ENCODE measurements around the gene PRR30.

The PRR30 gene

DNA sequence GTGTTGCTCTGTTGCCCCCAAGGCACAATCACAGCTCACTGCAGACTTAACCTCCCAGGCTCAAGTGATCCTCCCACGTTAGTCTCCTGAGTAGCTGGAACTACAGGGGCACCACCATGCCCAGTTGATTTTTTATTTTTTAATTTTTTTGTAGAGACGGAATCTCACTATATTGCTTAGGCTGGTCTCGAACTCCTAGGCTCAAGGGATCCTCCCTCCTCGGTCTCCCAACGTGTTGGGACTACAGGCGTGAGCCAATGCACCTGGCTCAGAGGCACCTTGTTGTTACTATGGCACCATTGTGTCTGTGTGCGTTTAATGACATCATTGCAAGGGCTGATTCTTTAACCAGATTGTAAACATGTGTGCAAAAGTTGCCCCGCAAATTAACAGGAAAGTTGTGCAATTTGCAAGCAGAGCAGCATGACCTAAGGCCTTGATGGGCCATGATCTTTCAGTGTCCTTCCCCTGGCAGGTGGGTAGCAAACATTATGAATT, 32.2 kb upstream of the PRR30 start:
- Histone ChIP-seq H3F3A (ENCODE audit: insufficient read depth, low read length) (no peaks in the 10 kb centered on the region), H3K36me3 (replicated peaks; ENCODE audit: insufficient read depth, low read length) (no peaks in the 10 kb centered on the region), H3K4me3 (ENCODE audit: low read length) (no peak overlapping the region), H2AFZ (ENCODE audit: low read length) (no peak overlapping the region), H3K4me2 (ENCODE audit: low read depth, low read length) (no peak overlapping the region), H3K27me3 (replicated peaks; ENCODE audit: insufficient read depth, low read length) (no peaks in the 10 kb centered on the region), H3K9ac (ENCODE audit: low read length) (no peak overlapping the region), H3K9me2 (replicated peaks; ENCODE audit: insufficient read depth, low read length) (no peaks in the 10 kb centered on the region), H3K9me3 (replicated peaks; ENCODE audit: insufficient read depth, low read length) (no peaks in the 10 kb centered on the region), H3K27ac (ENCODE audit: low read length) (no peak overlapping the region), H3K79me2 (ENCODE audit: low read length) (no peaks in the 10 kb centered on the region), H4K20me1 (ENCODE audit: insufficient read depth, low read length) (no peaks in the 10 kb centered on the region), H3K4me1 (ENCODE audit: low read length) (peaks cover 11% of the 10 kb centered on the region)
- DNase-seq, result no peak
- TF ChIP-seq EZH2 (optimal IDR thresholded peaks at IDR 0.05; ENCODE audit: low read depth, low read length) (no peak), EZH2phosphoT487 (IDR thresholded peaks at IDR 0.05; ENCODE audit: low read length) (no peak)
- TF ChIP-seq, protein P1, sequence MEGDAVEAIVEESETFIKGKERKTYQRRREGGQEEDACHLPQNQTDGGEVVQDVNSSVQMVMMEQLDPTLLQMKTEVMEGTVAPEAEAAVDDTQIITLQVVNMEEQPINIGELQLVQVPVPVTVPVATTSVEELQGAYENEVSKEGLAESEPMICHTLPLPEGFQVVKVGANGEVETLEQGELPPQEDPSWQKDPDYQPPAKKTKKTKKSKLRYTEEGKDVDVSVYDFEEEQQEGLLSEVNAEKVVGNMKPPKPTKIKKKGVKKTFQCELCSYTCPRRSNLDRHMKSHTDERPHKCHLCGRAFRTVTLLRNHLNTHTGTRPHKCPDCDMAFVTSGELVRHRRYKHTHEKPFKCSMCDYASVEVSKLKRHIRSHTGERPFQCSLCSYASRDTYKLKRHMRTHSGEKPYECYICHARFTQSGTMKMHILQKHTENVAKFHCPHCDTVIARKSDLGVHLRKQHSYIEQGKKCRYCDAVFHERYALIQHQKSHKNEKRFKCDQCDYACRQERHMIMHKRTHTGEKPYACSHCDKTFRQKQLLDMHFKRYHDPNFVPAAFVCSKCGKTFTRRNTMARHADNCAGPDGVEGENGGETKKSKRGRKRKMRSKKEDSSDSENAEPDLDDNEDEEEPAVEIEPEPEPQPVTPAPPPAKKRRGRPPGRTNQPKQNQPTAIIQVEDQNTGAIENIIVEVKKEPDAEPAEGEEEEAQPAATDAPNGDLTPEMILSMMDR (IDR thresholded peaks at IDR 0.05; ENCODE audit: low read length), result no peak

DNA sequence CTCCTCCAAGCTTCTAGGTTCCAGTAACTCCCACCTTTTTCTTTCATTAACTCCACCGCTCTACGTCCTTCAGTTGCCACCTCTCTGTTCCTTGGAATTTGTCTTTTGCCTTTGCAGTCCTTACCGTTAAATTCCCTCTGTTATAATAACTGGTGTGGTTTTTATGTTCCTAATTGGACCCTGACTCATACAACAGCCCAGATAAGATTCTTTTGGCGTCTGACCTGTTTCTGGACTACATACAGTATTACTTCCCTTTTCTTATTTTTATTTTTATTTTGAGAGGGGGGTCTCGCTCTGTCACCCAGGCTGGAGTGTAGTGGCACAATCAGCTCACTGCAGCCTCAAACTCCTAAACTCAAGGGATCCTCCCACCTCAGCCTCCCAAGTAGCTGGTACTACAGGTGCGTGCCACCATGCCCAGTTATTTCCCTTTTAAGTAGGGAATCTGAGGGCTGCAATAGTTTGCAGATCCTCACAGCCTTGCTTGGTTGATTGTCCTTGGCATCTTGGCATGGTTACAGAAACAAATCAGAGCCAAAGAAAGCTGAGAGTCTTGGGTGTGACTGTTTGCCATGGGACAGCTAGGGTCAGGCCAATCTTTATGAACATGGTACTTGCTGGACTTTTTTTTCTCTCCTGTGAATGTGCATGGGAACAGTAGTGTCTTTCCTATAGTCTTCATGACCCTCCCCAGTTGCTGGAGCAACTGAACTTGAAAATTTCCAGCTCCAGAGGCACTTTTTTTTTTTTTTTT, 31.5 kb upstream of the PRR30 start:
- H3K4me3 ChIP-seq (ENCODE audit: low read length), result no peak overlapping the region
- DNase-seq, result no peak
- H3K9me3 ChIP-seq (replicated peaks; ENCODE audit: insufficient read depth, low read length), result no peaks in the 10 kb centered on the region
- H3K36me3 ChIP-seq (replicated peaks; ENCODE audit: insufficient read depth, low read length), result no peaks in the 10 kb centered on the region
- H3K4me1 ChIP-seq (ENCODE audit: low read length), result peaks cover 17% of the 10 kb centered on the region
- H4K20me1 ChIP-seq (ENCODE audit: insufficient read depth, low read length), result no peaks in the 10 kb centered on the region
- no peaks in the 10 kb centered on the region for H3K79me2 ChIP-seq (ENCODE audit: low read length)
- no peak overlapping the region for H3K9ac ChIP-seq (ENCODE audit: low read length)
- peaks cover 4% of the 10 kb centered on the region for H3F3A ChIP-seq (ENCODE audit: insufficient read depth, low read length)
- H3K9me2 ChIP-seq (replicated peaks; ENCODE audit: insufficient read depth, low read length), result no peaks in the 10 kb centered on the region
- no peak overlapping the region for H3K4me2 ChIP-seq (ENCODE audit: low read depth, low read length)
- no peaks in the 10 kb centered on the region for H3K27me3 ChIP-seq (replicated peaks; ENCODE audit: insufficient read depth, low read length)
- TF ChIP-seq EZH2phosphoT487 (IDR thresholded peaks at IDR 0.05; ENCODE audit: low read length), result no peak
- TF ChIP-seq EZH2 (optimal IDR thresholded peaks at IDR 0.05; ENCODE audit: low read depth, low read length), result no peak
- TF ChIP-seq, protein P1 (IDR thresholded peaks at IDR 0.05; ENCODE audit: low read length), result no peak
- no peak overlapping the region for H3K27ac ChIP-seq (ENCODE audit: low read length)
- no peak overlapping the region for H2AFZ ChIP-seq (ENCODE audit: low read length)

DNA sequence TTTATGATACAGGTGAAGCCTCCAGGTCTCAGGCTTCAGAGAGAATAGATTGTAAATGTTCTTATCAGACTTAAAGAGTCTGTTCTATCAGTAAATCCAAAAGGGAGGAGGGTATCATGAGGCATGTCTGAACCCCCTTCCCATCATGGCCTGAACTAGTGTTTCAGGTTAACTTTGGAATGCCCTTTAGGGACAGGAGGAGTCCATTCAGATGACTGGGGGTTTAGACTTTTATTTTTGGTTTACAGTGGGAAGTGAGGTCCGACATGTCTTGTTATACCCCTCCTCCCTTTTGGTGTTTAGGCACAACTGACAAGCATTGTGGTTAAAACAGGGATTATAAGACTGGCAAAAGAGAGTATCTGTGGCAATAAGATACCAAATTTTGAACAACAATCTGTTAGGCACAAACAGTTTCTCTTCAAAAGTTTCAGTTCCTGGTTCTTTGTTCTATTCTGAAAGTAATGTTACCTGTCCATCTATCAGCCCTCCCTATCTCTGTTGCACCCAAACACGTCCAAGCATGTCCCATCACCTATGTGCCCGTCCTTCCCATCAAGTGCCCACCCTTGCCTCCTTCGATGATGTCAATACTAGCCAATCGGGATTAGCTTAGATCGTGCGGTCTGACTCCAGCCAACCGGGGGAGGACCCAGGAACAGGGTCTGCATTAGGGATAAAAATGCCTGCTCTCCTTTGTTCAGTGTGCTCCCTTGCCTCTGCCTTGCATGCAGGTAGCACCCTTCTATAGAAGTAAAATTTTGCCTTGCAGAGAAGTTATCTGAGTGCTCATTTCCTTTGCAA, 26.0 kb upstream of the PRR30 start:
- Histone ChIP-seq H3K27me3 (replicated peaks; ENCODE audit: insufficient read depth, low read length) (no peaks in the 10 kb centered on the region), H3K4me2 (ENCODE audit: low read depth, low read length) (peak overlapping the region; percentile 47; the same call in 1 of the 2 replicates), H3F3A (ENCODE audit: insufficient read depth, low read length) (peaks cover 44% of the 10 kb centered on the region), H3K79me2 (ENCODE audit: low read length) (no peaks in the 10 kb centered on the region), H3K9me3 (replicated peaks; ENCODE audit: insufficient read depth, low read length) (no peaks in the 10 kb centered on the region), H3K36me3 (replicated peaks; ENCODE audit: insufficient read depth, low read length) (no peaks in the 10 kb centered on the region), H4K20me1 (ENCODE audit: insufficient read depth, low read length) (no peaks in the 10 kb centered on the region), H2AFZ (ENCODE audit: low read length) (peak overlapping the region; percentile 29), H3K4me3 (ENCODE audit: low read length) (peak overlapping the region; percentile 18; the same call in 1 of the 2 replicates), H3K4me1 (ENCODE audit: low read length) (peaks cover 57% of the 10 kb centered on the region), H3K27ac (ENCODE audit: low read length) (peak overlapping the region; percentile 90), H3K9me2 (replicated peaks; ENCODE audit: insufficient read depth, low read length) (no peaks in the 10 kb centered on the region), H3K9ac (ENCODE audit: low read length) (peak overlapping the region; percentile 37; the same call in 1 of the 2 replicates)
- peak; percentile 82 for DNase-seq
- TF ChIP-seq EZH2 (optimal IDR thresholded peaks at IDR 0.05; ENCODE audit: low read depth, low read length), result no peak
- TF ChIP-seq EZH2phosphoT487 (IDR thresholded peaks at IDR 0.05; ENCODE audit: low read length), result no peak
- TF ChIP-seq, protein P1 (IDR thresholded peaks at IDR 0.05; ENCODE audit: low read length), result no peak
